Stimulated activated CD8-positive, alpha-beta memory T cell treated with anti-CD3 and anti-CD28 coated beads, Interleukin-15, amount 100 ng/mL, for 24 hours (primary cell): ENCODE measurements around the gene RPL27.
"Not testable (repeated sequence)": the region's sequence is repeated elsewhere in the genome, so short reads cannot be mapped to it uniquely, and the experiment has no call there.

Experiments
- DNase-seq: peaks from one replicate; pipeline ENCODE4 v3.0.0-alpha.2; 2020; ENCODE audit warnings: low read depth

Gene RPL27

DNA sequence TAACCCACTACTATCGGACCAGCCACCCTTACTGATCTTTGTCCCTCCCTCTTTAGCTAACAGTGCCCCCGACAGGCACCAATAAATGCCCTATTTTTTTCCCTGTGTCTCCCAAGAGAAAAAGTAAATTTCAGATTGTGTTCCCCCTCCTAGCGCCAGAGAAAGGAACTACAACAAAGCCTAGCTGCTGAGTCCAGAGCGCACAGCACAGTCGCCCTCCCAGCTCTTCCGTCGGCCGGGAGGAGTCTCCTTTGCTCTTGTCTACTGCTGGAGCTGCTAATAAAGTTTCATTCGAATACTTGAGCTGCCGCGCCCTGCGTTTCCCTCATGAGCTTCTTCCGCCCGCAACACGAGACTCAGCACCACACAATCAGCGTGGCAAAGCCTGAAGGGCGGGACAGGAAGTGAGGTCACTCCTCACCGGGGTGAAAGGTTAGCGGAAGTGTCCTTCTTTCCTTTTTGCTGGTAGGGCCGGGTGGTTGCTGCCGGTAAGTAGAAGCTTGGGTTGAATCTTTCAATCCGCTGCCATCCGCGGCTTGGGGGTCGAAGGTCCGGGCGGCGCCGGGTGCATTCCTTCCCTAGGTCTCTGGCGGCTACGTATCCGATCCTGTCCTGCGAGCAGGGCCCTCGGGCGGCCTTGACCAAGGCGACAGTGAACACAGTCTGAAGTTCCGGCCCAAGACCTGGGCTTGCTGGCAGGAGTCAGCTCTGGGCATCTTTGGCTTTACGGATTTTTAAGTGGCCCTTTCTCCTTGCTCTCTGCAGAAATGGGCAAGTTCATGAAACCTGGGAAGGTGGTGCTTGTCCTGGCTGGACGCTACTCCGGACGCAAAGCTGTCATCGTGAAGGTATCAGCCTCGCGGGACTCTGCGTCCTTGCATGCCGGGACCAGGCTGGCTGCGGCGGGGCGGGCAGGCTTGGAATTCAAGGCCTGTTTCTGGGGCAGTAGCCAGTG lies at the start of gene RPL27:
TSS of gene RPL27 (plus strand) at position 436 of the 955 bp plus-strand sequence. CDS start at position 768, 332 bp downstream.
- DNase-seq: peak; percentile 86

DNA sequence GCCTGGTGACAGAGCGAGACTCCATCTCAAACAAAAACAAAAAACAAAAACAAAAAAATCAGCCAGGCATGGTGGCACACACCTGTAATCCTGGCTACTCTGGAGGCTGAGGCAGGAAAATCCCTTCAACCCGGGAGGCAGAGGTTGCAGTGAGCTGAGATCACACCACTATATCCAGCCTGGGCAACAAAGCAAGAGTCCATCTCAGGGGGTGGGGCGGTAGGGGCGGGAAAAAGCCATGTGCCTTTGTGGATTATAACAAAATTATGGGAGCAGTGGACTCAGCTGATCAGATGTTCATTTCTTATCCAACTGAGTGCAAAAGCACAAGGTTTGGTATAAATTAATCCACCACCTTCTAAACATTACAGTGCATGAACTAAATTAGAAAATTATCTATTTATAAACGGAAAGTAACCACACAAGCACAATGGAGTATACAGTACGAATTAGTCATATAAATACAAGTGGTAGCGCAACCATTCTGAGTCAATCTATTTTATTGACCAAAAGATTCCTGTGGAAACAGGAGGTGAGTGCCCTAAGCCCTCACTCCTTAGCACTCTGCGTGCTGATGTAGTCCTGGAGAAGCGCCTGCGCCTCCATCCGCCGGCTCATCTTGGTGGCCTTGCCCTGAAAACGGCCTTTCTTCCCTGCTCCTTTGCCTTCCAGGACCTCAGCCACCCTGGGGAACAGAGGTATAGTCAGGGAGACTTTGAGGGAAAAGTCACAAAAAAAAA lies 48.0 kb upstream of the RPL27 start:
- DNase-seq: no peak

DNA sequence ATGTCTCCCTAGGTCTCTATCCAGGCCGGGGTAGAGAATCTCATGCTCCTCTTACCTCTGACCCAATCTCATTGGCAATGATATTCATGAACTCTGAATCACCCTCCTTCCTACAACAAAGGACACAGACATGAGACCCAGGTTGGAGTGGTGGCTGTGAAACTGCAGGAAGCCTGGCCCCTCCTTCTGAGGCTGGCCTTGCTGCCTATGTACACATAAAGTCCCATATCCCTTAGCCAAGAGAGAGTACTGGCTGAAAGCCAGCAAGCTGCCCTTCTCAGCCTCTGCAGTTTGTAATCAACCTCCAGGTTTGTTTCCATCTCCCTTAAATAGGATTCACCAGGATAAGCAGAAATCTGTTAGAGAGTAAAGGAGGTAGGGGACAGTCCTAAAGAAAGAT lies 44.5 kb upstream of the RPL27 start:
- no peak for DNase-seq

DNA sequence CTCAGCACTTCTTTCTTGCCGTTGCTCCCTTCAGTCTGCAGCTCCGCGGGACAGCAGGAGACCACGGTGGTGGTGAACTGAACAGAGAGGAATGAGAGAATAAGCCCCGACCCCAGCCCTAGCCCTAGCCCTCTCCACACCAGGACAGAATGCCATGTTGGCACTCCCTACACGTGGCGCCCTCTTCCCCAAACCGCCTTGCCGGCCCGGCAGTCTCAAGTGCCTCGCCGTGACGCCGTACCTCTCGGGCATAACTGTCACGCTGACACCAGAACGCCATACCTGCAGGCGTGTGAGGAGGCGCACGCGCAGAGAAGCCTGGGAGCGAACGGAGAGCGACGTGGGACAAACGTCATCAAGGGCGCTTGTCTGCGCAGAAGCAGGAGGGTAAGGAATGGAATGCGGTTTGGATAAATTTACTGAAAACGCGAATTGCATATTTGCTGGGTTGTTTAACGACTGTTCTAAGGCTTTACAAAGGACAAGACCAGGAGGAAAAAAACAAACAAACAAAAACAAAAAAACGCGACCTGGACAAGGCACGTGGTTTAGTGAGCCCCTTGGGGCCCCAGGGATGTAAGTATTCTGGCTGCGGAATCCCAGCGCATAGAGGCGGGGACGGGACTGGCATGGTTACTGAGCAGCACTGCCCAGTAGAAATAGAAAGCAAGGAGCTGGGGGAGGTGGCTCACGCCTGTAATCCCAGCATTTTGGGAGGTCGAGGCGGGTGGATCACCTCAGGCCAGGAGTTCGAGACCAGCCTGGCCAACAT lies 33.9 kb upstream of the RPL27 start, which contains the start of gene AARSD1:
TSS of gene AARSD1 (minus strand) at position 294 of the 772 bp plus-strand sequence. CDS start at position 280, 14 bp downstream.
- peak; percentile 64 for DNase-seq

DNA sequence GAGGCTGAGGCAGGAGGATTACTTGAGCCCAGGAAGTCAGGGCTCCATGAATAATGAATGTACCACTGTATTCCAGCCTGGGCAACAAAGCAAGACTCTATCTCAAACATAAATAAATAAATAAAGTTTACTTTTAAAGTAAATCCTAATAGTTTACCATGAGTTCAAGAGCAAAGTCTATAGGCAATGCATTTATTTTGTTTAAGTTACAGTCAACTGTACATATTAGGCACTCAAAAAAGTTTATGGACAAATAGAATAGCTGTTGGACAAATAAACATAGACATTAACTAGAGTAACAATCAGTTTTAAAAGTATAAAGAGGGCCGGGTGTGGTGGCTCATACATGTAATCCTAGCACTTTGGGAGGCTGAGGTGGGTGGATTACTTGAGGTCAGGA lies 30.3 kb upstream of the RPL27 start:
- no peak for DNase-seq

DNA sequence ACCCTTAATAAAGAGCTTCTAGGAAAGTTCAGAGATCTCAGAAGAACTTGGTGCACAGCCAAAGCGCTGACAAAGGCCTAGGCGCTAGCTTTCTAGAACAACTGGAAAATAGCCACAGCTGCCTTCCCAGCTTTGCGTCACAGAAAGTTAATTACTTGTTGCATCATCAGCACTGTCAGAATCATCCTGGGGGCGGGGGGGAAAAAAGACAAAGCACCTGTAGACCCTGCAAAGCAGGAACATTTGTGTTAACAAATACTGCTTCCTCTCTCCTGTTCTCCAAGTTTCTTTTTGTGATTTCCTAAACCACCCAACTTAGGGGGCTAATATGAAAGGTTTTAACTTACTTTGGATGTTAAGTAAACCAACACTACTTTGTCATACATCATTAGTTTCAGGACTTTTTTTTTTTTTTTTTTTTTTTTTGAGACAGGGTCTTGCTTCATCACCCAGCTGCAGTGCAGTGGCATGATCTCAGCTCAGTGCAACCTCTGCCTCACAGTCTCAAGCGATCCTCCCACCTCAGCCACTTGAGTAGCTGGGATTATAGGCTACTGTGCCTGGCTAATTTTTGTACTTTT lies 29.1 kb upstream of the RPL27 start:
- DNase-seq: no peak

DNA sequence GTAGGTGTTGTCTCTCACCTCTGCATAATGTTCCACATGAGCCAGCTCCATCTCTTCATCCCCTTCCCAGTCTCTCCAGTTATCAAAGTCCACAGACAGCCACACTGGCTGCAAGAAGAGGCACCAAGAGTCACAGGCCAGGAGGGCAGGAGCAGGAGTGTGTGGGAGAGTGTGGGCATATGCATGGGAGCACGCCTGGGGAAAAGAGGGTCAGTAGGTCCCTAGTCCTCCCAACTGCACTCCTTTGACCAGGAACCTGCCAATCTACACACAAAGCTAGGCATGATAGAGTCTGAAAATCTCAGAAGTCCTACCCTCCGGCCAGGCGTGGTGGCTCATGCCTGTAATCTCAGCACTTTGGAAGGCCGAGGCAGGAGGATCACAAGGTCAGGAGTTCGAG lies 26.6 kb upstream of the RPL27 start:
- no peak for DNase-seq

DNA sequence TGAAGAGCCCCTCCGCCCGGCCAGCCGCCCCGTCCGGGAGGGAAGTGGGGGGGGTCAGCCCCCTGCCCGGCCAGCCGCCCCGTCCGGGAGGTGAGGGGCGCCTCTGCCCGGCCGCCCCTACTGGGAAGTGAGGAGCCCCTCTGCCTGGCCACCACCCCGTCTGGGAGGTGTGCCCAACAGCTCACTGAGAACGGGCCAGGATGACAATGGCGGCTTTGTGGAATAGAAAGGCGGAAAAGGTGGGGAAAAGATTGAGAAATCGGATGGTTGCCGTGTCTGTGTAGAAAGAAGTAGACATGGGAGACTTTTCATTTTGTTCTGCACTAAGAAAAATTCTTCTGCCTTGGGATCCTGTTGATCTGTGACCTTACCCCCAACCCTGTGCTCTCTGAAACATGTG lies 24.9 kb upstream of the RPL27 start:
- not testable (repeated sequence) for DNase-seq

DNA sequence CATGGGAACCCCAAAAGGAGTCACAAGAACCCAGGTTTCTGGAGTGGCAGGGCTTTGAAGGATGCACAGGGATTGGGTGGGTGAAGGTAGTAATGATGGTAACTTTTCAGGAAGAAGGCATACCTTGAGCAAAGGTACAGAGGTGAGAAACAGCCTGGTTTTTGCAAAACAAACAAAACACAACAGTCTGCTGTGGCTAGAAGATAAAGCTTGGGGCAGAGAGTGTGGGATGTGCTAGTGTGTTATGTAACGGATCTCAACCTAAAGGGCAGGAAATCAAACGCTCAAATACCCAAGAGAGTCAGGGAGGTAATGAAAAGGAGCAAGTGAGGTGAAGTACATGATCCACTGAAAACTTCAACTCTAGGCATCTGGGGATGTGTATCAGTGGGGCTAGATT lies 23.0 kb upstream of the RPL27 start:
- no peak for DNase-seq

DNA sequence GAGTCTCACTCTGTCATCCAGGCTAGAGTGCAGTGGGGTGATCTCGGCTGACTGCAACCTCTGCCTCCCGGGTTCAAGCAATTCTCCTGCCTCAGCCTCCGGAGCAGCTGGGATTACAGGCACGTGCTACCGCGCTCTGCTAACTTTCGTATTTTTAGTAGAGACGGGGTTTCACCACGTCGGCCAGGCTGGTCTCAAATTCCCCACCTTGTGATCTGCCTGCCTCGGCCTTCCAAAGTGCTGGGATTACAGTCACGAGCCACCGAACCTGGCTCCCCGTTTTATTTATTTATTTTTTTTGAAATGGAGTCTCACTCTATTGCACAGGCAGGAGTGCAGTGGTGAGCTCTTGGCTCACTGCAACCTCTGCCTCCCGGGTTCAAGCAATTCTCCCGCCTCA lies 22.5 kb upstream of the RPL27 start:
- not testable (repeated sequence) for DNase-seq

DNA sequence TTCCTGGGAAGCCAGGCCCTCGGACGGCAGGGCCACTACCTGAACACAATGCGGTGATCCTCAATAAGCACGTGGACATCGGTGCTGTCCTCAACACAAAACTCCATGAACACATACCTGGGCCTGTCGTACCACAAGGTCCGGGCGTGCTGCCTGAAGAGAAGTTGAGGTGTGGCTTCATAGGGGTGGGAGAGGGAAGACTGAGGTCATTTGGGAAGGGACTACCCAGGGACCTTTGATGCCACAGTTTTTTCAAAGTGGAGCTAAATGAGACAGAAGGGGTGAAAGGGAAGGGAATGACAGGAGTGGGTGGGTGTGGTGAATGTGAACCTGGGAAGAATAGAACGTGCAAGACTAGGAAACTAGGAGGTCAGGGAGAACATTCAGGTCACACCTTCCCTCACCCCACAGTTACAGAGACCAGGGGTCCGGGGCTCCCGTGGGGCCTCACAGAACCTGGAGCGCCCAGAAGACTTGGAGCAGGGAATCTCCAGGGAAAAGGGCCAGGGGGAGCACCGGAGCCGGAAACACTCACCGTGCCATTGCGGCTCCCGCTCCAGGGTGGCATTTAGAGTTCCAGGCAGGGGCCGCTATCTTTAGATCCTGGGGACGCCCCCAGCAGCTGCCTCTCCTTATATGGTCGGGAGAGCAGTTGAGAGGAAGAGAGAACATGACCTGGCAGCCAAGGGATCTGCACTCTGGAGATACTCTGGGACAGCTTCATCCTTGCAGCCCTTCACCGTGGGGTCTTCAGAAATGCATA lies 18.5 kb upstream of the RPL27 start, which contains the start of gene PTGES3L:
TSS of gene PTGES3L (minus strand) at position 570 of the 763 bp plus-strand sequence. CDS start at position 543, 27 bp downstream.
- DNase-seq: no peak

DNA sequence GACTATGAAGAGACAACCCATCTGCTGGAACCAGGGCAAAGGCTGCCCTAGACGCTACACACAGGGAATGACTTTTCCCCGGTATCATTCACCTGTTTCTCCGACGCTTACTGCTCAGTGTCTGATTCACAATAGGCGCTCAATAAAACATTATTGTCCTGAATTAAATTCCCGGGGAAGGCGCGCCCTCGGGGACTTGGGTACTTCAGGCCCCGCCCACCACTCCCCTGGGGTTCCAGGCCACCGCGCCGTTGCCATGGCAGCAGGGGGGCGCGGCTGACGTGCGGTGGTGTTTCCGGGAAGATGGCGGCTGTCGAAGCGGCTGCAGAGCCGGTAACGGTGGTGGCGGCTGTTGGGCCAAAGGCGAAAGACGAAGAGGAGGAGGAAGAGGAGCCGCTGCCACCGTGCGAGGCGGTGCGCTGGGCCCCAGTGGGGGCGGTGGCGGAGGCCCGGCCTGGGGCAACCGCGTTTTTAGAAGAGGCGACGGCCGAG lies 17.9 kb upstream of the RPL27 start, which contains the start of gene RUNDC1:
TSS of gene RUNDC1 (plus strand) at position 292 of the 492 bp plus-strand sequence. CDS start at position 304, 12 bp downstream.
- DNase-seq: peak; percentile 86

DNA sequence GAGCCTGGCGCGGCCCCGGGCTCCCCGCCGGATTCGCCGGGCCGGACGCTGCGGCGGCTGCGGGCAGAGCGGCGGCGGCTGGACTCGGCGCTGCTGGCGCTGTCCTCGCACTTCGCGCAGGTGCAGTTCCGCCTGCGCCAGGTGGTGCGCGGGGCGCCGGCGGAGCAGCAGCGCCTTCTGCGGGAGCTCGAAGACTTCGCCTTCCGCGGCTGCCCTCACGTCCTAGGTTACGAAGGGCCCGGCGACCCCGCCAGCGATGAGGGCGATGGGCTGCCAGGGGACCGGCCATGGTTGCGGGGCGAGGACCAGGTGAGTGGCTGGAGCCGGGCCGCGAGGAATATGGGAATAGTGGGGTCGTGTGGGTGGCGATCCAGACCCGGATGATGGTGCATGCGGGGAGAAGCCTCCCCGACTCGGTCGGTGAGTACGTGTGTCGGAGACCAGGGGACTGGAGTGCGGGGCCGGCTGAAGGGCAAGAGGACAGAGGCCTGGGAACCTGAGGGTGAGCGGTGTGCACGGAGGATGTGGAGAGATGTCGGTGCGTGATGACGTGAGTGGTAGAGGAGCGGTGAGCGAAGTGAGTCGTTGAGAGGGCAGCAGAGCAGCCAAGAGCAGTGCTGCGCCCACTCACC lies 17.3 kb upstream of the RPL27 start:
- peak; percentile 24 for DNase-seq

DNA sequence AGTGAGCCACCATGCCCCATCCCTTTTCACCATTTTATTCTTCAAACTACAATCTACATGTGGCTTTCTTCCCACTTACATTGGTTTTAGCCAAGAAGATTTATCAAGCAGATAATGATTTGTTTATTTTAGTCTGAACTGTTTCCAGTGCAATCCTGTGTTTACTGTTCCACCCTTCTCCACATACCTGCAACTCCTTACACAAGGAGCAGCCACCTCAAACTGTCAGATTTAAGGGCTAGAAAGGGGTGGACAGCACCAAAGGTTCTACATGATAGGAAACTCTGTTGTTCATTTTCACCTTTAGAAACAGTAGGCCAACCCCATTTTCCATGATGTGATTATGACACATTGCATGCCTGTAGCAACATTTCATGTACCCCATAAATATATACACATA lies 16.0 kb upstream of the RPL27 start:
- DNase-seq: no peak

DNA sequence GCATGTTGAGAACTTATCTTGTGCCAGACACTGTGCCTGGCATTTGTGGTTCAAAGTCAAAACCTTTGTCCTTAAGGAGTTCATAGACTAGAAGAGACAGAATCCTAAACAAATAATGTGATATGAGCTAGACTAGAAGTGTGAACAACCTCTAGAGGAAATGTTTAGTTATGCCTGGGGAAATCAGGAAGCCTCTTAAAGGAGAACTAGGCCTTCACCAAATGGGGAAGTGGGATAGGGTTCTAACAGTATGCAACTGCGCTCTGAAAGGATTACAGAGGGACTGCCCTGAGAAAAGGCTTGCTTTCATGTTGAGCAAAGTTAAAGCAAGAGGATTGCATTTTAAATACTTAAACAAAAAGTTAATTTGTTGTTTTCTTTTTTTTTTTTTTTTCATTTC lies 13.0 kb upstream of the RPL27 start:
- DNase-seq: no peak

DNA sequence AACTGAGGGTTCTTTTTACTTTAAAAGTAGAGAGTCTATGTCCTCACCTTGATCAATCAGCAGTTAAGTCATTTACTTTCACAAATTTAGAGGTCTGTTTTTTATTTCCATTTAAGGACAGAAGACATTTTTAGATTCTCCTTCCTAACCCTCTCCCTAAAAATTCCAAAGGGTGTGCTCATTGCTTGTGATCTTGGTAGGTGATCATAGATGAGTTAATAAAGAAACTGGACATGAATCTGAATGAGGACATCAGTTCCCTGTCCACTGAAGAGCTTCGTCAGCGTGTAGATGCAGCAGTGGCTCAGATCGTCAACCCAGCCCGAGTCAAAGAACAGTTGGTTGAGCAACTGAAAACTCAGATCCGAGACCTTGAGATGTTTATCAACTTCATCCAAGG lies 9.1 kb upstream of the RPL27 start:
- no peak for DNase-seq

DNA sequence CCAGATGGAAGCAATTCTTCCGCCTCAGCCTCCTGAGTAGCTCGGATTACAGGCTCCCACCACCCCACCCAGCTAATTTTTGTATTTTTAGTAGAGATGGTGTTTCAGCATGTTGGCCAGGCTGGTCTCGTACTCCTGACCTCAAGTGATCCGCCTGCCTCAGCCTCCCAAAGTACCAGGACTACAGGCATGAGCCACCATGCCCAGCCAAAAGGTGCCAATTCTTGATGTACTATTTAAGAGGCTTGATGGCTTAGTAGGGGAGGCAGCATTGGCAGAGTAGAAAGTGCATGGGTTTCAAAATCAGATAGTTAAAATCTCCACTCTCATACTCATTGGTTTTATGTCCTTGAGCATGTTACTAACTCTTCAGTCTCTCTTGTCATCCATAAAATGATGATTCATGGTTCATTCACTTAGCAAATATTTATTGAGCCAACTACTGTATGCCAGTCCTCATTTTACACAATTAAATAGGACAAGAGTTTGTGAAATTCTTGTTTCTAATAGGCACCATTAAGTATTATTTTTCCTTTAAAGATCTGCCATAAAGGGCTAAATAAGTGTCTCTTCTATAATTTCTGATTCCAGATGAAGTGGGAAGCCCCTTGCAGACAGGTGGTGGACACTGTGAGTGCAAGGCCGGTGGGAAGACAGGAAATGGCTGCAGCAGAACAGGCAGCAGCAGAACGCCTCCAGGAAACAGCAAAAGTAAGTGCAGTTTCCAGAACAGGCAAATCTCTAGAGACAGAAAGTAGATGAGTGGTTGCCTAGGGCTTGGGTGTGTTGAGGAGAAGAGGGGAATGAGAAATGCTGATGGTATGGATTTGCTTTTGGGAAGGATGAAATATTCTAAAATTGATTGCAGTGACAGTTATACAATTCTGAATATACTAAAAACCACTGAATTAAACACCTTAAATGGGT lies 8.2 kb upstream of the RPL27 start:
- DNase-seq: no peak

DNA sequence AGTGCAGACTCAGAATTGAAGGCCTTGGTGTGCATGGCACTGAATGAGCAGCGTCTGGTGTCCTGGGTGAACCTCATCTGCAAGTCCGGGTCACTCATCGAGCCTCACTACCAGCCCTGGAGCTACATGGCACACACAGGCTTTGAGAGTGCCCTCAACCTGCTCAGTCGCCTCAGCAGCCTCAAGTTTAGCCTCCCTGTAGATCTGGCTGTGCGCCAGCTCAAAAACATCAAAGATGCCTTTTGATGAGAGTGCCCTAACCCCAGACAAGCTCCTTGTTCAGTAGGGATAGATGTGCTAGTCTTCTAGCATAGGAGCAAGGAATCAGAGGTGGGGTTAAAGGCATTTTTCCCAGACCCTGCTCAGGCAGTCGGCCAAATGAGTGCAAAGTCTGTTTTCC lies 6.7 kb upstream of the RPL27 start:
- no peak for DNase-seq

DNA sequence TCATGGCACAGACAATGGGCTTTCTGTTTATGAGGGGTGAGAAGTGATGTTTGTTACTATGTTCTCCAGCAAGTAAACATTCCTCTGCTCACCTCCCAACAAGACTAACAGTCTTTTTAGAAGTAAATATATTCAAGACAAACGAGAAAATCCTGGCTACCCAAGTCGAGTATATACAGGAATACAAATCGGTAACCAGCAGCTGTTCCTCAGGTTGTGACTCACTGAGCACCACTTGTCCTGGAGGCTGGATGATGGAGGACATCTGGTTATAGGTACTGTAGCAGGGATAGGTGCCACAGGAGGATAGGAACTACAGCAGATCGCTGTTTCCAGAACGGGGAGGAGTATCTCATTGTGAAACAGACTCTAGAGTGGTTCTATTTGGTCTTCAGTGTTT lies 5.3 kb upstream of the RPL27 start:
- no peak for DNase-seq
